ENCODE results near the gene MYOG.

The MYOG gene

GRCh38 chr1:203117611-203118575 lies 32.1 kb upstream of the MYOG start:
- DNase-seq (ENCODE audit: low read depth): peak; percentile 49

GRCh38 chr1:203116091-203116820 lies 30.4 kb upstream of the MYOG start:
- DNase-seq (ENCODE audit: low read depth): no peak

- DNase-seq (ENCODE audit: low read depth): no peak
Measured at GRCh38 chr1:203114202-203114601, 28.4 kb upstream of the MYOG start.

GRCh38 chr1:203113308-203113707 lies 27.5 kb upstream of the MYOG start:
- no peak for DNase-seq (ENCODE audit: low read depth)

GRCh38 chr1:203112475-203112874 lies 26.7 kb upstream of the MYOG start:
- DNase-seq (ENCODE audit: low read depth): no peak

- no peak for DNase-seq (ENCODE audit: low read depth)
Measured at GRCh38 chr1:203104789-203105390, 19.1 kb upstream of the MYOG start.

GRCh38 chr1:203103829-203104495 lies 18.1 kb upstream of the MYOG start:
- no peak for DNase-seq (ENCODE audit: low read depth)

GRCh38 chr1:203103216-203103615 lies 17.4 kb upstream of the MYOG start:
- DNase-seq (ENCODE audit: low read depth): no peak

- DNase-seq (ENCODE audit: low read depth): no peak
Measured at GRCh38 chr1:203101813-203102634, 16.2 kb upstream of the MYOG start.

GRCh38 chr1:203100516-203100869 lies 14.7 kb upstream of the MYOG start:
- DNase-seq (ENCODE audit: low read depth): no peak

GRCh38 chr1:203099805-203100515 lies 14.1 kb upstream of the MYOG start:
- no peak for DNase-seq (ENCODE audit: low read depth)

GRCh38 chr1:203098914-203099520 lies 13.2 kb upstream of the MYOG start:
- DNase-seq (ENCODE audit: low read depth): no peak

GRCh38 chr1:203098445-203098844 lies 12.6 kb upstream of the MYOG start:
- no peak for DNase-seq (ENCODE audit: low read depth)

GRCh38 chr1:203097001-203097400 lies 11.2 kb upstream of the MYOG start:
- no peak for DNase-seq (ENCODE audit: low read depth)

- no peak for DNase-seq (ENCODE audit: low read depth)
Measured at GRCh38 chr1:203096566-203096965, 10.8 kb upstream of the MYOG start.

GRCh38 chr1:203095061-203095690 lies 9.4 kb upstream of the MYOG start:
- DNase-seq (ENCODE audit: low read depth): no peak

- no peak for DNase-seq (ENCODE audit: low read depth)
Measured at GRCh38 chr1:203093754-203094410, 8.1 kb upstream of the MYOG start.

- no peak for DNase-seq (ENCODE audit: low read depth)
Measured at GRCh38 chr1:203091761-203092330, 6.0 kb upstream of the MYOG start.

- DNase-seq (ENCODE audit: low read depth): no peak
Measured at GRCh38 chr1:203091199-203091477, 5.3 kb upstream of the MYOG start.

Measured in amniotic epithelial cell (primary cell).